GM23338 (cell line): ENCODE results near the gene STPG4.

Experiments used
- CREB1 ChIP-seq: fragments of 250-450 bp; sonication (Bioruptor Pico); IDR thresholded peaks from 2 replicates; pipeline ENCODE4 v1.5.0; 2020; ENCODE audit warnings: low read depth, mild to moderate bottlenecking, moderate library complexity
- ETS1 ChIP-seq: IDR thresholded peaks from 2 replicates; pipeline ENCODE4 v1.6.1; 2016; ENCODE audit warnings: antibody characterized with exemption
- EZH2 ChIP-seq: fragments of 200-600 bp; sonication (generic); IDR thresholded peaks from one replicate; pipeline ENCODE4 v1.8.0; 2017; ENCODE audit warnings: antibody characterized with exemption, mild to moderate bottlenecking, low read depth; ENCODE audit not compliant: unreplicated experiment
- EZH2phosphoT487 ChIP-seq: fragments of 200-600 bp; sonication (generic); IDR thresholded peaks from one replicate; pipeline ENCODE4 v1.8.1; 2018; ENCODE audit warnings: antibody characterized with exemption; ENCODE audit not compliant: unreplicated experiment
- JUNB ChIP-seq: IDR thresholded peaks from one replicate; pipeline ENCODE4 v1.6.1; 2016; ENCODE audit warnings: antibody characterized with exemption; ENCODE audit not compliant: unreplicated experiment
- NANOG ChIP-seq: IDR thresholded peaks from 2 replicates; pipeline ENCODE4 v1.6.1; 2016; ENCODE audit warnings: antibody characterized with exemption, borderline replicate concordance
- POLR2AphosphoS5 ChIP-seq: IDR thresholded peaks from 2 replicates; pipeline ENCODE4 v1.6.1; 2016; ENCODE audit warnings: antibody characterized with exemption, low read depth
- STAT1 ChIP-seq: IDR thresholded peaks from one replicate; pipeline ENCODE4 v1.6.1; 2016; ENCODE audit warnings: antibody characterized with exemption; ENCODE audit not compliant: unreplicated experiment
- ZNF114 ChIP-seq: fragments of 250-450 bp; sonication (Bioruptor Pico); IDR thresholded peaks from 2 replicates; pipeline ENCODE4 v1.5.0; 2020; ENCODE audit warnings: mild to moderate bottlenecking, moderate library complexity
- TF ChIP-seq, protein P1 (sequence below), 2 experiments: fragments of 200-600 bp in 1 of 2; sonication (generic) in 1 of 2; conservative IDR thresholded peaks; 2 replicates each; pipeline versions ENCODE4 v1.5.1 to v1.6.1; 2016 to 2017; ENCODE audit warnings: antibody characterized with exemption in 2 of 2, low read depth in 2 of 2, mild to moderate bottlenecking in 2 of 2, moderate library complexity in 1 of 2
- TF ChIP-seq, protein P2 (sequence below): IDR thresholded peaks from one replicate; pipeline ENCODE4 v1.6.1; 2018; ENCODE audit warnings: antibody characterized with exemption; ENCODE audit not compliant: unreplicated experiment
- TF ChIP-seq, protein P3 (sequence below): fragments of 250-450 bp; sonication (Bioruptor Pico); IDR thresholded peaks from 2 replicates; pipeline ENCODE4 v1.5.0; 2020; ENCODE audit warnings: mild to moderate bottlenecking, moderate library complexity

DNA sequence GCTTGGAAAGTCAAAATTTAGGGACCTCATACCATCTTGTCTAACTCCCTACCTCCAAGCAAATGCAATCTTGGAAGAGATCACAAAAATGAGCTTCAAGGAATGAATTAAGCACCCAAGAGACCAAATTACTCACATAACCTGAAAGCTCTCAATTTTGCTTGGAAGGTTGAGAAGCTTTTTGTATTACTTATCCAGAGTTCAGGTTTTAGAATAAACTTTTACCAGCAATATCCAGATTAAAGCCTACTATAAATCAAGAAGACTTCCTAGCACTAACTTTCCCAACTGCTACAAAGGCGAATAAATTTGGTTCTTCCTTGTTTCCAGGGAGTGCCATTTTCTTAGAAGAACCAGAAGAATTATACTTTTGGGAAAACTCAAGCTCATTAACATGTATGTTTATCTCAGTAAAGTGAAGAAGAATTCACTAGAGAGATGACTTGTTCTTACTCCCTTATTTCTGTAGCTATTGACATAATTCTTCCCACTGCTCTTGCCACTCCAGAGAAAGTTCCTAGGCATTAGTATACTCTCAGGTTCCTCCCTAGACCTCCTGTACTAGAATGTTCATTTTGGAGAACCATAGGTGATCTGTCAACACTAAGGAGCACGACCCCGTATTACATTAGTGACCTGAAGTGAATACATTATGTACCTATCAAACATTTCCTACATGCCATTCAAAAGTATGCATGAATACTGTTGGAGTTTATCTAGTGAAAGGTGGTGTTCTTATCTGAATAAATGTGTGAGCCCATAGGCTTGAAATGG lies 18.0 kb upstream of the STPG4 start:
- TF ChIP-seq, protein P1, sequence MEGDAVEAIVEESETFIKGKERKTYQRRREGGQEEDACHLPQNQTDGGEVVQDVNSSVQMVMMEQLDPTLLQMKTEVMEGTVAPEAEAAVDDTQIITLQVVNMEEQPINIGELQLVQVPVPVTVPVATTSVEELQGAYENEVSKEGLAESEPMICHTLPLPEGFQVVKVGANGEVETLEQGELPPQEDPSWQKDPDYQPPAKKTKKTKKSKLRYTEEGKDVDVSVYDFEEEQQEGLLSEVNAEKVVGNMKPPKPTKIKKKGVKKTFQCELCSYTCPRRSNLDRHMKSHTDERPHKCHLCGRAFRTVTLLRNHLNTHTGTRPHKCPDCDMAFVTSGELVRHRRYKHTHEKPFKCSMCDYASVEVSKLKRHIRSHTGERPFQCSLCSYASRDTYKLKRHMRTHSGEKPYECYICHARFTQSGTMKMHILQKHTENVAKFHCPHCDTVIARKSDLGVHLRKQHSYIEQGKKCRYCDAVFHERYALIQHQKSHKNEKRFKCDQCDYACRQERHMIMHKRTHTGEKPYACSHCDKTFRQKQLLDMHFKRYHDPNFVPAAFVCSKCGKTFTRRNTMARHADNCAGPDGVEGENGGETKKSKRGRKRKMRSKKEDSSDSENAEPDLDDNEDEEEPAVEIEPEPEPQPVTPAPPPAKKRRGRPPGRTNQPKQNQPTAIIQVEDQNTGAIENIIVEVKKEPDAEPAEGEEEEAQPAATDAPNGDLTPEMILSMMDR (conservative IDR thresholded peaks at IDR 0.05; ENCODE audit: low read depth in 2 of 2), result no peak
- TF ChIP-seq EZH2 (no peak), EZH2phosphoT487 (no peak), STAT1 (no peak), POLR2AphosphoS5 (no peak), ETS1 (no peak), CREB1 (CRISPR knock-in tag) (no peak), NANOG (no peak), ZNF114 (CRISPR knock-in tag) (no peak), JUNB (no peak)
- TF ChIP-seq, protein P2, sequence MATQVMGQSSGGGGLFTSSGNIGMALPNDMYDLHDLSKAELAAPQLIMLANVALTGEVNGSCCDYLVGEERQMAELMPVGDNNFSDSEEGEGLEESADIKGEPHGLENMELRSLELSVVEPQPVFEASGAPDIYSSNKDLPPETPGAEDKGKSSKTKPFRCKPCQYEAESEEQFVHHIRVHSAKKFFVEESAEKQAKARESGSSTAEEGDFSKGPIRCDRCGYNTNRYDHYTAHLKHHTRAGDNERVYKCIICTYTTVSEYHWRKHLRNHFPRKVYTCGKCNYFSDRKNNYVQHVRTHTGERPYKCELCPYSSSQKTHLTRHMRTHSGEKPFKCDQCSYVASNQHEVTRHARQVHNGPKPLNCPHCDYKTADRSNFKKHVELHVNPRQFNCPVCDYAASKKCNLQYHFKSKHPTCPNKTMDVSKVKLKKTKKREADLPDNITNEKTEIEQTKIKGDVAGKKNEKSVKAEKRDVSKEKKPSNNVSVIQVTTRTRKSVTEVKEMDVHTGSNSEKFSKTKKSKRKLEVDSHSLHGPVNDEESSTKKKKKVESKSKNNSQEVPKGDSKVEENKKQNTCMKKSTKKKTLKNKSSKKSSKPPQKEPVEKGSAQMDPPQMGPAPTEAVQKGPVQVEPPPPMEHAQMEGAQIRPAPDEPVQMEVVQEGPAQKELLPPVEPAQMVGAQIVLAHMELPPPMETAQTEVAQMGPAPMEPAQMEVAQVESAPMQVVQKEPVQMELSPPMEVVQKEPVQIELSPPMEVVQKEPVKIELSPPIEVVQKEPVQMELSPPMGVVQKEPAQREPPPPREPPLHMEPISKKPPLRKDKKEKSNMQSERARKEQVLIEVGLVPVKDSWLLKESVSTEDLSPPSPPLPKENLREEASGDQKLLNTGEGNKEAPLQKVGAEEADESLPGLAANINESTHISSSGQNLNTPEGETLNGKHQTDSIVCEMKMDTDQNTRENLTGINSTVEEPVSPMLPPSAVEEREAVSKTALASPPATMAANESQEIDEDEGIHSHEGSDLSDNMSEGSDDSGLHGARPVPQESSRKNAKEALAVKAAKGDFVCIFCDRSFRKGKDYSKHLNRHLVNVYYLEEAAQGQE, result no peak
- TF ChIP-seq, protein P3, sequence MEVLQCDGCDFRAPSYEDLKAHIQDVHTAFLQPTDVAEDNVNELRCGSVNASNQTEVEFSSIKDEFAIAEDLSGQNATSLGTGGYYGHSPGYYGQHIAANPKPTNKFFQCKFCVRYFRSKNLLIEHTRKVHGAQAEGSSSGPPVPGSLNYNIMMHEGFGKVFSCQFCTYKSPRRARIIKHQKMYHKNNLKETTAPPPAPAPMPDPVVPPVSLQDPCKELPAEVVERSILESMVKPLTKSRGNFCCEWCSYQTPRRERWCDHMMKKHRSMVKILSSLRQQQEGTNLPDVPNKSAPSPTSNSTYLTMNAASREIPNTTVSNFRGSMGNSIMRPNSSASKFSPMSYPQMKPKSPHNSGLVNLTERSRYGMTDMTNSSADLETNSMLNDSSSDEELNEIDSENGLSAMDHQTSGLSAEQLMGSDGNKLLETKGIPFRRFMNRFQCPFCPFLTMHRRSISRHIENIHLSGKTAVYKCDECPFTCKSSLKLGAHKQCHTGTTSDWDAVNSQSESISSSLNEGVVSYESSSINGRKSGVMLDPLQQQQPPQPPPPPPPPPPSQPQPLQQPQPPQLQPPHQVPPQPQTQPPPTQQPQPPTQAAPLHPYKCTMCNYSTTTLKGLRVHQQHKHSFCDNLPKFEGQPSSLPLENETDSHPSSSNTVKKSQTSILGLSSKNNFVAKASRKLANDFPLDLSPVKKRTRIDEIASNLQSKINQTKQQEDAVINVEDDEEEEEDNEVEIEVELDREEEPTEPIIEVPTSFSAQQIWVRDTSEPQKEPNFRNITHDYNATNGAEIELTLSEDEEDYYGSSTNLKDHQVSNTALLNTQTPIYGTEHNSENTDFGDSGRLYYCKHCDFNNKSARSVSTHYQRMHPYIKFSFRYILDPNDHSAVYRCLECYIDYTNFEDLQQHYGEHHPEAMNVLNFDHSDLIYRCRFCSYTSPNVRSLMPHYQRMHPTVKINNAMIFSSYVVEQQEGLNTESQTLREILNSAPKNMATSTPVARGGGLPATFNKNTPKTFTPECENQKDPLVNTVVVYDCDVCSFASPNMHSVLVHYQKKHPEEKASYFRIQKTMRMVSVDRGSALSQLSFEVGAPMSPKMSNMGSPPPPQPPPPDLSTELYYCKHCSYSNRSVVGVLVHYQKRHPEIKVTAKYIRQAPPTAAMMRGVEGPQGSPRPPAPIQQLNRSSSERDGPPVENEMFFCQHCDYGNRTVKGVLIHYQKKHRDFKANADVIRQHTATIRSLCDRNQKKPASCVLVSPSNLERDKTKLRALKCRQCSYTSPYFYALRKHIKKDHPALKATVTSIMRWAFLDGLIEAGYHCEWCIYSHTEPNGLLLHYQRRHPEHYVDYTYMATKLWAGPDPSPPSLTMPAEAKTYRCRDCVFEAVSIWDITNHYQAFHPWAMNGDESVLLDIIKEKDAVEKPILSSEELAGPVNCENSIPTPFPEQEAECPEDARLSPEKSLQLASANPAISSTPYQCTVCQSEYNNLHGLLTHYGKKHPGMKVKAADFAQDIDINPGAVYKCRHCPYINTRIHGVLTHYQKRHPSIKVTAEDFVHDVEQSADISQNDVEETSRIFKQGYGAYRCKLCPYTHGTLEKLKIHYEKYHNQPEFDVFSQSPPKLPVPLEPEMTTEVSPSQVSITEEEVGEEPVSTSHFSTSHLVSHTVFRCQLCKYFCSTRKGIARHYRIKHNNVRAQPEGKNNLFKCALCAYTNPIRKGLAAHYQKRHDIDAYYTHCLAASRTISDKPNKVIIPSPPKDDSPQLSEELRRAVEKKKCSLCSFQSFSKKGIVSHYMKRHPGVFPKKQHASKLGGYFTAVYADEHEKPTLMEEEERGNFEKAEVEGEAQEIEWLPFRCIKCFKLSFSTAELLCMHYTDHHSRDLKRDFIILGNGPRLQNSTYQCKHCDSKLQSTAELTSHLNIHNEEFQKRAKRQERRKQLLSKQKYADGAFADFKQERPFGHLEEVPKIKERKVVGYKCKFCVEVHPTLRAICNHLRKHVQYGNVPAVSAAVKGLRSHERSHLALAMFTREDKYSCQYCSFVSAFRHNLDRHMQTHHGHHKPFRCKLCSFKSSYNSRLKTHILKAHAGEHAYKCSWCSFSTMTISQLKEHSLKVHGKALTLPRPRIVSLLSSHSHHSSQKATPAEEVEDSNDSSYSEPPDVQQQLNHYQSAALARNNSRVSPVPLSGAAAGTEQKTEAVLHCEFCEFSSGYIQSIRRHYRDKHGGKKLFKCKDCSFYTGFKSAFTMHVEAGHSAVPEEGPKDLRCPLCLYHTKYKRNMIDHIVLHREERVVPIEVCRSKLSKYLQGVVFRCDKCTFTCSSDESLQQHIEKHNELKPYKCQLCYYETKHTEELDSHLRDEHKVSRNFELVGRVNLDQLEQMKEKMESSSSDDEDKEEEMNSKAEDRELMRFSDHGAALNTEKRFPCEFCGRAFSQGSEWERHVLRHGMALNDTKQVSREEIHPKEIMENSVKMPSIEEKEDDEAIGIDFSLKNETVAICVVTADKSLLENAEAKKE (CRISPR knock-in tag), result no peak
